AG08395 (cell line): ENCODE measurements around the gene BARX2.

ENCODE experiments used
- DNase-seq: peaks from one replicate; pipeline ENCODE4 v3.0.0; 2012; ENCODE audit warnings: mixed read lengths, low spot score

The BARX2 gene

DNA sequence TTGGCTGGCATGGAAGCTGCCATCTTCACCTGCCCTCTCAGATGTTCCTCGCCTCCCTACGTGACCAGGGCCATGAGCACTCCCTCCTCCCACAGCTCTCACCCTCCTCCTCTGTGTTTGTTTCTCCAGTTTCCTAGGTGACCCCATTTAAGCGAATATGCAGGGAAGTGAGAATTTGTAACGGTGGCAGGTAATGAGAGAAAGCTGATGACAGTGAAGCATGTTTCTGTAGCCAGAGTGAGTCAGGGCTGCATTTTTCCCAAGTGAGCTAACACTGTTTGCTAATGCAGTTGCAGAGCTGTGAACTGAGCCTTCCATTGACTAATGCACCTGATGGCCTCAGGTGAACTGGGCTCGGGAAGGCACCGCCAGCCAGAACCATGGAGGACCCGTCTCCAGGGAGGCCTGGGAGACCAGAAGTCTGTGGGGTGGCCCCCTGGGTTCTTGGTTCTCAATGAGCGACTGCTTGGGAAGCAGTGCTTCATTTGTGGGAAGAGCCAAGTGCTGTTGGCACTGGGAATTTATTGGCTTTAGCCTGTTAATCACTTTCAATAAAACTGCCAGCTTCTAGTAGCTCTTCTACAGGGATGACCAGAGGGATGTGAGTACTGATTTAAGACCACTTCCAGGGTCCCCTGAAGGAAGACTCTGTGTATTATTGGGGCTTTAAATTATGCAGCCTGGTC lies 64.5 kb downstream of the BARX2 start:
- DNase-seq = no peak

DNA sequence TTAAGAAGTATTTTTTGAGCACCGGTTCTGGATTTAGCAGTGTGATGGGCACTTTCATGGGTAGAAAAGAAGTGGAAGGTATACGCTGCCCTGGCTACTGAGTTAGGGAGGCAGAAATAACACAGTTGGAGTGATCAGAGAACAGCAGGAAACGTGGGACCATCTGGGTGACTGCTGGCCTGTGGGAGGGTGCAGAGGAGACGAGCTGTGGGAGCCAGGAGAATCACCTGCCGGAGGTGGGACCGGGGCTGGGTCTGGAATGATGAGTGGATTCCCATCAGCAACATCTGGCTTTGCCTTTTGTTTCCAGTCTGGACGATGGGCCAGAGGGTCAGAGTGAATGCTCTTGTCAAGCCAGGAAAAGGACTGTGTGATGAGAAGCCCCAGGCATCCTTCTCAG lies 66.5 kb downstream of the BARX2 start:
- DNase-seq = no peak

DNA sequence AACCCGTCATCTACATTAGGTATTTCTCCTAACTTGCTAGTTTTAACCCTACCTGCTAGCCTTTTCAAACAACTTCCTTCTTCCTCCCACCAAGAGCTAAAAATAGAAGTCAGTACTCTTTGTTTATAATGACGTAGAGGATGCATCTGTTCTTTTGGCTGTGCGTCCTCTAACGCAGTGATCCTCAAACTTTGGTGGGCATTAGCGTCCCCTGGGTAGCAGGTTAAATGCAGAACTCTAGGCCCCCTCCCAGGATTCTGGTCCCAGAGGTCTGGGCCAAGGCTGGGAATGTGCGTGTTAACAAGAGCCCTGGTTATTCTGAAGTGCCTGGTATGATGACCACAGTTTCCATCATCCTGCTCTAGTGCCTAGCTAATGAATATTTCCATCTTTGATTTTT lies 67.6 kb downstream of the BARX2 start:
- DNase-seq = no peak

DNA sequence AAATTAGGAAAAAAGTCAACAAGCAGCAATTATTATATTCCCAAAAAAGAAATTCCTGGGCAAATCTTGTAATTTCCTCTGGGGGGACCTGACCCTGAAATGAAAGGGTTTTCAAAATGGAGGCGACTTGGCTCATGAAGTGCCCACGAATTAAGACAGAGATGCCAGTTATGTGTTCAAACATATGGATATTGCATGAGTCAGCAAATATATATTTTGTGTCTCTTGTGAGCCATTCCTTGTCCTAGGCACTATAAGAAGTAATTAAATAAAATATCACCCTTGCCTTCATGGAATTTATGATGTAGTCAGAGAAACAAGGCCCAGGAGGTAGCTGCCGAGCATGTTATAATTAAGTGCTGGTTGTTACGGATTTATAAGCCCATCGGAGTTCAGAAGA lies 68.6 kb downstream of the BARX2 start:
- DNase-seq = no peak

DNA sequence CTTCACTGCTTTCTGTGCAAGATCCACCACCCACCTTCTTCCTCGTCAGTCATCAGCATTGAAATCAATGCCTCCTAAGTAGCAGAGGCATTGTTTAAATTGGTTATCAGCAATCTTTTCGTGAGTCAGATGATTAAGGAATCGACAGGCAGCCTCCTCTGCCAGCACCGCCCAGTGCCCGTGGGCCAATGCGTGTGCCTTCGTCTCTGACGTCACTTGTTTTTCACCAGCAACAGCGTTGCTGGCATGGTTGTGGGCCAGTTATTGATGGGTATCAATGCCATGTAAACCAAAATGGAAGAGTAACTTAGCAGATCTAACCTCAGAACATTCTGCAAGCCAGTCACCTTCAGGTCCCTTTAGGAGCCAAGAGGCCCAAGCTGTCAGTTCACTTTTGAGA lies 69.6 kb downstream of the BARX2 start:
- DNase-seq = no peak

DNA sequence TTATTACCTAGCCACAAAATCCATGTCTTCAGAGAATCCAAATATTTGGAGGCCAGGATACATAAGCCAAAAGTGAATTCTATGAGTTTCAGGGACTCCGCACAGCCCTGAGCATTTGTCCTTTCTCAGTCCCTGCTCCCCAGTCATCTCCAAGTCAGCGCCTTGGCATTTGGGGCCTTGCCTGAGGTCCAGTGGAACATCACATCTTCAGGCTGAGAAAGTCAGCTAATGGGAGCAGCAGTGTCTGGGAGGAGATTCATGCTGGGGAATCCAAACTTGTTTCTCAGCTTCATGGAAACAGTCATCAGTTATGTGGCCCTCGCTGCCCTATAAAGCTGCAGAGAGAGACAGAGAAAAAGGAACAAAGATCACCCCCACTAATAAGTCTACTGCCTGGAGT lies 70.9 kb downstream of the BARX2 start:
- no peak for DNase-seq

DNA sequence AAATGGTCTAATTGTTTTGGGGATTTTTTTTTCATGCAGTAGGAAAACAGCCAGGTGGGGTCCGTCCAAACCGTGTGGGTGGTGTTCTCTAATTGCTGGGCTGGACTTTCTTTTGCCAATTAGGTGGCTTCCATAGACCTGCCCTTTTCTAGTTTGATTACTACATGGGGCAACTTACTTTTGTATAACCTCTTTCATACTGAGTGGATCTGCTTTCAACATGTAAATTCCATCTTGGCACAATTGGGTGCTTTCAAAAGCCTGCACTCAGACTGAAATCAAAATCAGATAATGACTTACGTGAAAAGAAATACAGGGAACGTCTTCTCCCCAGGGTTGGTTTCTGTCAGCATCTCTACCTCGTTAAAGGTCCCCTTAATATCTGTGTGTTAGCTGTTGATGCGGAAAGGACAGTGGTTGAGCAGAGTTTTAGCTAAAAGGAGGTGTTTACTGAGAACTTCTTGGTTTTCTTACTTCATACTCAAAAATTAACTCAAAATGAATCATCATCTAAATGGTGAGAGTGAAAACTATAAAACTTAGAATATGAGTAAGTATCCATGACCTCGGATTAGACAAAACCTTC lies 72.1 kb downstream of the BARX2 start:
- no peak for DNase-seq

DNA sequence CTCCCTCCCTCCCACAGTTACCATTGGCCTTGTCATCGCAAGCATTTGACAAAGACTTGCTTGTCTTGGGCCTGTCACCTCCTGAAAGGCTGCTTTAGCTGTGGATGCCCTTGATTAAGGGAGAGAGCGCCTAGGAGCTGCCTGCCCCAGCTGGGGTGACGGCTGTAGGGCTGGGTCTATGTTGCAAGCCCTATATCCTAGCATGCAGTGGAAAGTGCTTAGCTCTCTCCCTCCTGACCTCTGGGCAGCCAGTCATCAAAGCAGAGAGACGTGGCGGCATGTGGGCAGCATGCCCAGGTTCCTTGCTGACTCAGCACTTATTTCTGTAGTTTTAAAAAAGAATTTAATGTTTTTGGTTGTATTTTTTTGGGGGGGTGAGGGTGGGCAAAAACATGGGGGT lies 75.9 kb downstream of the BARX2 start:
- DNase-seq = no peak

DNA sequence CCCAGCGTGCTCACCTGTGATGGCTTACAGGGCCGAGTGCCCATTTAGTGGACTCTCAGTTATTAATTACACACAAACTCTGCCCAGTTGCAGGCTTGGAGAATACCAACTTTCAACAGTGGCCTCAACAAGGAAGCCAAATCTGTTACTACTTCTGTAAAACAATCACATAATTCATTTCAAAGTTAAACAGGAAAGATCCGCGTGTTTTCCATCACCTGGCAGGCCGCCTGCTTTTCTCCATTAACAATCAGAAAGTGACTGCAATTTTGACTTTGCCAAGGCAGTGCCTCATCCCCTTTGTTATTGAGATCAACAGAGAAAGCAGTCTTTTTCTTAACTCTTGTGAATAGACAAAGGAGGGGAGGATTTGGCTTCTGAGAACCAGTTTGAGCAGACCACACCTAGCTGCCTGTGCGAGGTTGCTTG lies 77.7 kb downstream of the BARX2 start:
- no peak for DNase-seq

DNA sequence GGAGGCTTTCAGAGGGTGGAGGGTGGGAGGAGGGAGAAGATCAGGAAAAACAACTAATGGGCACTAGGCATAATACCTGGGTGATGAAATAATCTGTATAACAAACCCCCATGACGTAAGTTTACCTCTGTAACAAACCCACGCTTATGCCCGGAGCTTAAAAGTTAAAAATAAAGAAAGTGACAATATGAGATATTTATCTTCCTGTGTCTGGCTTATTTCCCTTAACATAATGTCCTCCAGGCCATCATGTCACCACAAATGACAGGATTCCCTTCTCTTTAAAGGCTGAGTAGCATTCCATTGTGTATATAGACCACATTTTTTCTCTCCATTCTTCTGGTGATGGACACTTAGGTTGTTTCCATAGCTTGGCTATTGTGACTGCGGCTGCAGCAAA lies 79.5 kb downstream of the BARX2 start:
- DNase-seq = no peak

DNA sequence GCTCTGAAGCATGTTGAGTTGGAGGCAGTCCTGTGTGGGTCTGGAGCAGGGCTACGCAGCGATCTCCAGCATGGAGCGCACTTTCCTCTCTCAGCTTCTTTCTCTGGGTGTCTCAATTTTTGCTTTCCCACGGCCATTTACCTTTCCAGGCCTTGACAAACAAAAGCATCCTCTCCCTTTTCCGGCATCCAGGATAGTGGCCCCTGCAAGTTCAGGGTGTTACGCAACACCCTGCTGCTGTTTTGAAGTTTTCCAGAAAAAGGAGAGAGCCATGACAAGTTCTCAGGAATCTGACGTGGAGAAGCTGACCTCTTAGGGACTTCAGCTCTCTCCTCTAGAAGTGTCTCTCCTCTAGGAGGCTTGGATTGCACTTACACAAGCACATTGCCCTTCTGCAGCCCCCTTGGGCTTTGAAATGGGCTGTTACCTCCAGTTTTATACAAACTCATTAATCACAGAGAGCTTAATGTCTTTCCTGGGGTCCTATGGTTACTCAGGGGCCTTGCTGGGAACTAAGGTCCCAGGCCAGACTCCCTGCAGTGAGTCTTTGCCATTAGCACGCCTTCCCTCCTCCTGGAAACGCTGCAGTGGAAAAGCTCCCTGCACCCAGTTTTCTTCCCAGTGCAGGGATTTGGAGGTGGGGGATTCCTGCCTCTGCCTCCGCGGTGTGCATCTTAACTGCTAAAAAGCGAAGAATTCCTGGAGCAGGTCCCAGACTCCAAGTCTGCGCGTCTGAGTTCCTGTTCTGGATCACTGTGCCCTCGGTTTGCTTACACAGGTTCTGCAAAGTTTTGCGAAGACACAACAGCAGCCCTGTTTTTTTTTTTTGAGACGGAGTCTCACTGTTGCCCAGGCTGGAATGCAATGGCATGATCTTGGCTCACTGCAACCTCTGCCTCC lies 80.4 kb downstream of the BARX2 start:
- no peak for DNase-seq

DNA sequence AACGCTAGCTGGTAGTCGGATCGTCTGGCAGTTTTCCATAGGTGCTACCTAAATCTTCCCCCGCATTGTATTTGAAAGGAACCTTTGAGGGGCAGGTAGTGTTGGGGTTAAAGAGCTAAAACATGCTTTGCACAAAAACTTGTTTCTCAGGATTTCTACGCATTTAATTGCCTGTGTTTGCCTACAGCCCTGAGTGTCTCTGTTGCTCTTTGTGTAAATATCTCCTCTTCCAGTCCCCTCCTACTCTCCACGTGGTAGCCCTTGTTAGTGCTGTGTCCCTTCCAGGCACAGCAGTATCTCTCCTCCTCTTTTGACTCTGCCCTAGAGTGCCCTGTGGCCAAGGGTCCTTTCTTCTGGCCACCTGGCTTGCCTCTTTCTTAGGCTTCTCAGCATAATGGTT lies 81.7 kb downstream of the BARX2 start:
- DNase-seq = no peak

DNA sequence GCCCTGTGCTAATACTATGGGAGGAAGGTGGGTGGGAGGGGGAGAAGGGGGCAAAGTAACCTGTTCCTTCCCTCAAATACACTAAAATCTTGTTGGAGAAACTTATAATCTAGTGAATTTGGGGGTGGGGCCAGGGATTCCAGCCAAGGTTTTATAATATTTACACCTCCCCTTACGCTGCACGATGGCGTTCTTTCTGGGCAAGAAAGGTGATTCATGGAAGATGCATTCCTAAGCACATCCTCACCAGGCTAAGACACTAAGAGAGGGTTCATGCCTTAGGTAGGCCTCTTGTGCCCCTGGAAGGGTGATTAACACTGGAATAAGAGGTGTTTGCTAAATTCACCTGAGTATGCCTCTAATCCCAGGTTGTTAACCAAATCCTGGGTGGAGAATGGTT lies 82.6 kb downstream of the BARX2 start:
- DNase-seq = no peak

DNA sequence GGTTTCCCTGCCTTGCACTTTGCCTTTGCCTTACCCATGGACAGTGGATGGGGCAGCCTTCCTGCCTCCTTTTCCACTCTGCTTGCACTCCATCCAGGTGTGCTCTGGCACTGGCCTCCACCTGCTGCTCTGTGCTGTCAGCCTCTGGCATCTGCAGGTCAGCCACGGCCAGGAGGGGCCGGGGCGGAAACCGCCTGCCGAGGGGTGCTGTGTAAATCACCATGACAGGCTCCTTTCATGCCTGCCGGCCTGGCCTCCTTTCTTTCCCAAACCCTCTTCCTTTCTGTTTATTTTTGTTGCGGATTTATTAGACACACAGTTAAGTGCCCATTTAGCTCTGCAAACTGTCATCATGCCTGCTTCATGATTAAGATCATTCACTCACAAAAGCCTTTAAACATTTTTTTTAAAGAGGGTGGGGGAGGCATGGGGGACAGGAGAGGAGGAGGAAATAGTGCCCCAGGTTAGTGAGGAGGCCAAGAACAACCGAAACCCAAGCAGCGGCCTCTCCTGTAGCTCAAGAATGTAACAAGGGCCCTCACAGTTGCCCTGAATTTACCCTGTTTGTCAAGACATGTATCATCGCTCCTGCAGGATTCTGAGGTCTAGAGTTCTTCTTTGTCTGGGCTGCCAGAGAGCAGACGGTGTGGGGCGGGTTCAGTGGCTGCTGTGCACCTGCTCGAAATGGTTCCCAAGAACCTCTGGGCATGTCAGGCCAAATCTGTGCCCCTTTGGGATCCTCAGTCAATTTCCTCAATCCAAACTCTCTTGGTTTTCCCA lies 83.3 kb downstream of the BARX2 start:
- DNase-seq = no peak

DNA sequence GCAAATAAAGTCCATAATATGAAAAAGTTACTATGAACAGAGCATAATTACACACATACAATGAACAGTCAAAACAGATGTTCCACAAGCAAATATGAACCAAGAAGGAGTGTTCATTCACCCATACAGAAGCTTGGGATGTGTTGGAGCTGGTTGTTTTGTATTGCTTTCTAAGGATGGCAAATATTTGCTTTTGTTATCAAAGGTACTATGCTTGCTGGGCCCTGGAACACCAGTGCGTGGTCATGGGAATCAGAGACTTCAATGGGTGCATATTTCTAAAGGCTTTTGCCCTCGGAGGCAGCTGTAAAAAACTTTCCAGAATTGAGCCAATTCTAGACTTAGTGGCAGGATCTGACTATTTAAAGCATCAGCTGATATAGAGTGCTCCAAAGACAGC lies 85.1 kb downstream of the BARX2 start:
- DNase-seq = no peak

DNA sequence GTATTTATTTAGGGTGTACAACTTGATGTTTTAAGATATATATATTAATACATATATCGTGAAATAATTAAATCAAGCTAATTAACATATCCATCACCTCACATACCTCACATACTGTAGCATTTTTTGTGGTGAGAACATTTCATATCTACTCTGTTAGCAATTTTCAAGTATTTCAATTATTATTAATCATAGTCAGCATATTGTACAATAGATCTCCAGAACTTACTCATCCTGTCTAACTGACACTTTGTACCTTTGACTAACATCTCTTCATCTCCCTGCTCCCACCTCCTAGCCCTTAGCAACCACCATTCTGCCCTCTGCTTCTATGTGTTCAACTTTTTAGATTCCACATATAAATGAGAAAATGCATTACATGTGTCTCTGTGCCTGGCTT lies 108.4 kb downstream of the BARX2 start:
- no peak for DNase-seq

DNA sequence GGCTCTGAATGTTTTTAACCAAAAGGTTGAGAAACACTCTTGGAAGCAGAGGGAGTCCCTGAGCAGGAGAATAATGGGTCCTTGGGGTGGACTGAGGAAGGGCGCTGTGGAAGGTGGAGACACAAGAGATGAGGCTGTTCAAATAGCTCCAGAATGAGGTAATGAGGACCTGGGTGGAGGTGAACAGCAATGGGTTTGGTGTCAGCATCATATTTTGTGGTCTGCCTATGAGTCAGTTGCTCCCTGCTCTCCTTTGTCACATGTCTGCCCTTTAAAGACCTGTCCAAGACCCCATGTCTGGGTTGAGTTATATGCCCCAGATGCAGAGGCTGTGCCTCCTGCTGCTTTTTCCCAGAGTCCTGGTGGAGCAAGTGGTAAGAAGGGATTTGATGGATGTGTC lies 113.6 kb downstream of the BARX2 start:
- DNase-seq = no peak

DNA sequence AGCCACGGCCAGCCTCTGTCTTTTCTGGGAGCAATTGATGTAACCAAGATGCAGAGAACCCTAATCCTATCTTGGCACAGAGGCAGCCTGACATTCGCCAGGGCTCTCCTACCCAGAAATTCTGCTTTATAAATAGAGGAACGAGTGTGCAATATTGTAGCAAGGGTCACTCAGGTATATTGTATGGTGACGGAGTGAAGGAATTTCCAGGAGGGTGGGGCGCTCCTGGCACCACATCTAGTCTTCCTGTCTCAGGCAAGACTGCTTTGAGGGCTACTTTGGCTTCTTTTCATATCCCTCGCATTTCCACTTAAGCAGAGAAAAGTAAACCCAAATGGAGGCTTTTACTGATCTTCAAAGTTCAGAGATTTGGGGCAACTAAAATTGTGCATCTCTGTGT lies 114.4 kb downstream of the BARX2 start:
- DNase-seq = no peak

DNA sequence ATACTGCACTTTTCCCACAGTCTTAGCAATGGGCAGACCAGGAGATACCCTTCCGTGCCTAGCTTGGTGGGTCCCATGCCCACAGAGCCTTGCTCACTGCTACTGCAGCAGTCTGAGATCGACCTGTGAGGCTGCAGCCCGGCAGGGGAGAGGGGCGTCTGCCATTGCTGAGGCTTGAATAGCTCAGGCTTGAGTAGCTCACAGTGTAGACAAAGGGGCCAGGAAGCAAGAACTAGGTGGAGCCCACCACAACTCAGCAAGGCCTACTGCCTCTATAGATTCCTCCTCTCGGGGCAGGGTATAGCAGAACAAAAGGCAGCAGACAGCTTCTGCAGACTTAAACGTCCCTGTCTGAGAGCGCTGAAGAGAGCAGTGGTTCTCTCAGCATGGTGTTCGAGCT lies 118.1 kb downstream of the BARX2 start:
- DNase-seq = no peak
